ENCODE measurements around the gene NT5M.
"Not testable (repeated sequence)": the region's sequence is repeated elsewhere in the genome, so short reads cannot be mapped to it uniquely, and the experiment has no call there.

NT5M gene

DNA sequence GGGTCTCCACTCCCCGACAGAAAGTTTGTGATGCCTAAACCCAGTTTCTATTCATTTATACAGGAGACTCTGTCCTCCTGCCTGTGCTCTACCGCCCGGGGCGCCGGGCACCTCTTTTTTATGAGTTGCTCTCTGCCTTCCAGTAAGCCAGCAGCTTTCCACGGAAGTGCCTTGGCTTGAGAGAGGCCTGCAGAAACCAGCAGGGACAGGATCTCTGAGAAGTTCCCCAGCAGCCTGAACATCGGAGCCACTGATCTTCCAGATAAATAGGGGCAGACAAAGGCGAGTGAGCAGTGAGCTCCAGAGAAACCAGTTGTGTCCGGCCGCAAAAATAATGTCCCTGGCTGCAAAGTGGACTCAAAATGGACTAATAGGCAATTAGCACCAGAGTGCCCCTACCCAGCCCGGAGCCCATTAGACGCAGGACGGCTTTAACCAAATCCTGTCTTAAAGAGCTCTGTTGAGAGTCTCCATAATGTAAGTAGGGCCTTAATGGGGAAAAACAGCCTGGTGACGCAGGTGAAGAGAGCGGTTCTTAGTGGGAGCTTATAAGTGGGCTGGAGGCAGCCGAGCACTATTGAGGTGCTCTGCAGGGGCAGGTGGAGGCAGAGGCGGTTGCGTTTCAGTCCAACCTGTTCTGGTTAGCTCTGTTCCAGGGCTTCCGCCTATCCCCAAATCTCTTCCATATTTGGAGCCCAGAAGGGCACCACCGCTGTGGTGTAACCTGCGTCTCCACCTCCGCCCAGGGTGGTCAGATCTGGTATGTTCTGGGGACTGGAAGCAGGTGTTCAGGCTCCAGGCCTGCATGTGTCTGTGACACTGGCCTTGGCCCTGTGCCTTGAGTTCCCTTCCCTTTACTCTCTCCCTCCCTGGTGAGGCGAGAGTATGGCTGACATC is 74.1 kb downstream of the NT5M start:
- DNase-seq, result no peak

DNA sequence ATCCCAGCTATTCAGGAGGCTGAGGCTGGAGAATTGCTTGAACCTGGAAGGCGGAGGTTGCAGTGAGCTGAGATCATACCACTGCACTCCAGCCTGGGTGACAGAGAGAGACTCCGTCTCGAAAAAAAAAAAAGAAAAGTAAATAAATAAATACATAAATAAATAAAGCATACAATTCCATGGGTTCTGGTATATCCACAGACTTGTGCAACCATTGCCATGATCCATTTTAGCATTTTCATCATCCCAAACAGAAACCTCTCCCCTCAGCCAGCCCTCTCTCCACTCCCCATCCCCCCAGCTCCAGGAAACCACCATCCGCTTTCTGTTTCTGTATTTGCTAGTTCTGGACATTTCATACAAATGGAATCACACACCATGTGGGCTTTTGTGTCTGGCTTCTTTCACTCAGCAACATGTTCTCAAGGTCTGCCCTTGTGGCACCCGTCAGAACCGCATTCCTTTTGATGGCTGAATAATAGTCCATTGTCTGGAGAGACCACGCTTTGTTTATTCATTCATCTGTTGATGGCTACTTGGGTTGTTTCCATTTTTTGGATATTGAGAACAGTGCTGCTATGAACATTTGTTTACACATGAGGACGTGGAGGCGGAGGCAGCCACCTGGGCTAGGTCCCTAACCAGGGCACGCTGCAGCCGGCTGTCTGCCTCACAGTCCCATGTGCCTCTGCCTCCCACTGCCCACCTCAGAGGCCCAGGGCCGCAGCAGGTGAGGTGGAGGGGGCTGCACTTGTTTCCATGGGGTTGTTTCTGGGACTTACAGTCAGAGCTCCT is 76.2 kb downstream of the NT5M start:
- DNase-seq, result no peak

DNA sequence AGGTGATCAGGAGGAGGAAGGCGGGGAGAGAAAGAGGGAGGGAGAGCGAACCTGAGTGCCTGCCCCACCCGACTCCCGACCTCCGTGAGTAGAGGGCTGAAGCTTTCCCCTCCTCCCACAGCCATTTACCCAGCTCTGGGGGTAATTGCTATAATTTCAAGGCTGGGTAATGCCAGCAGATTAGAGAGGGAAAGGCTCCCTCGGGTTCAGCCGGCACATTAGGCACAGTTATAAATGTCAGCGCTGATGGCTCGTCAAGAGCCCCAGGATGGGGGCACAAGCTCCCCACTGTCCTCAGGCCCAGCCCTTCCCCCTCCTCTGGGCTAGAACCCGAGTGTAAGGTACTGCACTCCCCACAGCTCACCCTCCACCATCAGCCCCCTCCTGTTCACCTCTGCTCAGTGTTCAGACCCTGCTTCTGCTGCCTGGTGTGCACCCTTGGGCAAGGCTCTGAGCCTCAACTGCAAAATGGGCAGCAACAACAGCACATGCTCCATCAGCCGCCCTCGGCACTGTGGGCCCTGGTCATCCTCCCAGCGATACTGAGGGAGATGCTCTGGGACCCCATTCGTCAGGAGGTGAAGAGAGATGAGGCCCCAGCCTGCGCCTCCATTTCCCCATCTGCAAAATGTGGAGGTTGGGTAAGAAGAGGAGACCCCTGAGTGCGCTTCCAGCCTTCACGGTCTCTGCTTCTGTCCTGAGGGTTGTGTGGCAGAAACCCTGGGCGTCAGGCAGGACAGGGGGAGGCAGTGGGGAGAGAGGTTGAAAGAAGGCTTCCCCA is 77.2 kb downstream of the NT5M start:
- DNase-seq, result no peak

DNA sequence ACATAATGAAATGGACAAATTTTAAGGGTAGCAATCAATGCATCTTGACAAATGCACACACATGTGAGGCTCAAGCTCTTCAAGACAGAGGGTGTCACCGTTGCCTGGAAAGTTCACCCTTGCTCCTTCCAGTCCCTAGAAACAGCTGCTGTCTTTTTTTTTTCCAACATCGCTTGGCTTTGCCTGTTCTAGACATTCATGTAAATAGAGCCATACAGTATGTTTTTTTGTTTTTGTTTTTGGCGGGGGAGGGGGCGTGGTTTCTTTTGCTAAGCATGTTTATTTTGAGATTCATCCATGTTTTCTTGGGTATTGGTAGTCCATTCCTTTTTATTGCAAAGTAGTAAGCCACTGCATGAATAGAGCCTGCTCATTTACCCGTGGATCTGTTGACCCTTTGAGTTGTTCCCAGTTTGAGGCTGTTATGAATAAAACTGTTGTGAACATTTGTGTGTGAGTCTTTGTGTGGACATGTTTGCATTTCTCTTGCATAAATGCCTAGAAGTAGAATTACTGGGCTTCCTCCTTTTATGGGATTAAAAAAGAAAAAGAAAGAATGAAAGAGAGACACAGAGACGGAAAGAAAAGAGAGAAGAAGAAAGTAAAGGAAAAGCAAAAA is 78.4 kb downstream of the NT5M start:
- peak; percentile 63 for DNase-seq

DNA sequence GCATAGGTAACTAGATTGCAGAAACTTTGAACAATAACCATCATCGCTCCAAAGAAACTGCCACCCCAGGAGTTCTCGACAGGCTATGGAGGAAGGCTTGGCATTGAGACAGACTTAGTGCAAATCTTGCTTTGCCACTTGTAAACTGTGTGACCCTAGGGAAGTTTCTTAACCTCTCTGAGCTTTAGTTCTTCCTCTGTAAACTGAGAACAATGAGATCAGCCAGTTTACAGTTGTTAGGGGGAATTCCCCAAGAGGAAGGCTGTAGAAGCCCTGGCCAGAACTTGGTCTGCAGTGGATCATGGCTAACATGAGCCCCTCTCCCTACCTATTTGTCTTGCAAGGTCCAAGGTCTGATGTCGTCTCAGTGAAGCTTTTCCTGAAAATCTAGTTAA is 78.9 kb downstream of the NT5M start:
- DNase-seq, result no peak

DNA sequence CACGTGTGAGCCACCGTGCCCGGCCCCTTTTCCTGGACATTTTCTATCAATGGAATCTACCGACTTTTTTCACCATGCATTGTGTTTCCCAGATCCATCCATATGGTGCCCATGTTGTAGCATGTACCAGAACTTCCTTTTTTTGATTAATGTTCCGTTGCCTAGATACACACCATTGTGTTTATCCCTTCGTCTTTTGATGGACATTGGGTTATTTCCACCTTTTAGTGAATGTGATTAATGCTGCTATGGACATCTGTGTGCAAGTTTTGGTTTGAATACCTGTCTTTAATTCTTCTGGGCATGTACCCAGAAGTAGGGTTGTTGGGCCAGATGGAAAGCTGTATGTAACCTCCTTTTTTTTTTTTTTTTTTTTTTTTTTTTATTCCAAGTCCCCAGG is 79.8 kb downstream of the NT5M start:
- peak; percentile 94 for DNase-seq

DNA sequence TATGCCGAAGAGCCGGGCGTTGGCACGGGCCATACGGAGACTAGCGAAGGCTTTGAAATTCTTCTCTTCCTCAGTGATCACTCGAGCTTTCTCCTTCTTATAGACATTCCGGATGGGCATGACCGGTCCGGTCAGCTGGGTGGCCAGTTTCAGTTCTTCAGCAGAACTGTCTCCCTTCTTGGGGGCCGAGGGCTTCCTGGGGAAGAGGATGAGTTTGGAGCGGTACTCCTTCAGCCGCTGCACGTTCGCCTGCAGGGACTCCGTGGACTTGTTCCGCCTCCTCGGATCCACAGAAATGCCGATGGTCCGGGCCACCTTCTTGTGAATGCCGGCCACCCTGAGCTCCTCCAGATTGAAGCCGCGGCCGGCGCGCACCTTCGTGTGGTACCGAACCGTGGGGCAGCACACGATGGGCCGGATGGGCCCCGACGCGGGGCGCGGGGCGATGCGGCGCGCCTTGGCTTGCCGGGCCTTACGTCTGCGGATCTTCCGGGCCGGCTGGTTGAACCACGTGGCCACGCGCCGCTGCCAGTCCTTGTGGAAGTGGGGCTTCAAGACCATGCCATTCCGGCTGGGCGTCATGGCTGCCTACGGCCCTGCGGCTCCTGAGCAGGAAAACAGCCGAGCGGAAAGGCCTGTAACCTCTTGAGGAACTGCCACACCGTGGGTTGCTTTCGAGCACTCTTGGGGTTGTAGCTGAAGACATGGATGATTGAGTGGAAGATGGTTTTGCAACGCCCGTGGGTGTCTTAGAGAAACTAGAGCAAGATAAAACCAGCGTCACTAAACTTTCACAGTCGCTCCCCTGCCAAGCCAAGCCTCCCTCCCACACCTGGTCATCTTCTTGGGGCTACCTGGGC is 80.5 kb downstream of the NT5M start:
- not testable (repeated sequence) for DNase-seq

DNA sequence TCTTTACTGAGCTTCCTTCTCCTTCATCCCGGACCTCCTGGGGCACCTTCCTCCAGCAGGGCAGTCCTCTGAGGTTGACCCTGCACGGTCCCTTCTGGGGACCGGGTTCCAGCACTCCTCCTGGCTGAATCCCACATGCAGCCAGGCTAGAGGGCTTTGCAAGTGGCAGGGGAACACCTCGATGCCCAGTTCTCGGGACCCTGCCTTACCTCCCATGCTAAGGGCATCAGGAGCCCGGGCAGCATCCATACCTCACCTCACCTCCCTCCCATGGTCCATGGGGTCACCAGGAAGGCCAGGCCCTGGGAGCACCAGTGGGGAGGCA is 81.1 kb downstream of the NT5M start:
- DNase-seq, result no peak

DNA sequence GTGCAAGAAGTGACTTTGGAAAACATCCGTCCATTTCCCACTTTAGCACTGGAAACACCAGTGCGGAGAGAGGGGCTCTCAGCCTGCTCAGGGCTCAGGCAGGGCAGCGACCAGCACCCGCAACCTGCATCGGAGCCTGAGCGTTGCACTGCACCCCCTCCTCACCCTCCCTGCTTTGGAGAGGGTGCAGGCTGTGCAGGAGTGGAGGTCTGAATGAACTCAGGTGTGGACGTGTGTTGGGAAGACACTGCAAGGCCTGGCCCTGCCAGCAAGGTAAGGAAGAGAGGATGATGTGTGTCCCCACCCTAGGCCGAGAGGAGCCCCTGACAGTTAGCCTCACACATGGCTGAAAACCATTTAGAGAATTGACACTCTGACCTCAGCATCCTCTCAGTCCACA is 81.8 kb downstream of the NT5M start:
- no peak for DNase-seq

DNA sequence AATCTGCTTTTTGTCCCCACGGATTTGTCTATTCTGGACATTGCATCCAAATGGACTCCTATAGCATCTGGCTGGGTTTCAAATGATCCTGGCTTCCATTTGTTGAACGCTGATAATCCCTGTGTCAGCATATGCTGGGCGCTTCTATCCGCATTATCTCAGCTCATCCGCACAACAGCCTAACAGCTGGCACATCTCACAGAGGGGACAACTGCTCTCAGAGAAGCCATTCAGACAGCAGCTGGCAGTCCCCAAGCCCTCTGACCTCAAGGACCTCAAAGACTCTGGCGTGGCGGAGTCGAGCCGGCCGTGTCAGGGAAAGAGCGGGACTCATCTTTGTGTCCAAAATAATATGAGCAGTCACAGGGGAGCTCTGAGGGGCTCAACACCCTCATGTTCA is 82.3 kb downstream of the NT5M start:
- DNase-seq, result peak; percentile 55

DNA sequence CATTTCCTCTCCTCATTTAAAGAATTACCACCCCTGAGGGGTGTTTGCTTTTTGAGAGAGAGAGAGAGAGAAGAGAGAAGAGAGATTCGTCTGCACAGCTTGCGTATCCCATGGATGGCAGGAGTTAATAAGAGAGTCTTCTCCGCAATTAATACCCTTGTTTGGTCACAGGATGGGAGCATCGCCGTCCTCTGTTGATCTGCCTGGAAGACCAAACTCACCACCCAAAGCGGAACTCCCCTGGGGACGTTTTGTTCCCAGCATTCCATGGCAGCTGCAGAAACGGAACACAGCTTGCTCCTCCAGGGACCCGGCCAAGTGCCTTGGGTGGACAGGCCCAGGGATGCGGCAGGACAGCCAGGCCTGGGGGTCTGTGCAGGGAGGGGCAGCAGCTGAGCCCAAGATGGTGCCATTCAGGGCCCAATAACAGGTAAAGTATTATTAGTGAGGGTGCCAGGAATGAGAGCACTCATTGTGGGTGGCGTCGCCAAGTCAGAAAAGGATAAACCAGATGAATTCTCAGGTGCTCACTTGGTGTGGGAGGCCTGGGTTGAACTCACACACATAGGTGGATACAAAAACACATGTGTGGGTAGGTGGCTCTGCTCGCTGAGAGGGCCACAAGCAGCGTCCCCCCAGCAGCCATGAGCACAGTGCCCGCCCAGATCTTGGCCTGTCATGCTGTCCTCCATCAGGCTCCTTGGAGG is 83.1 kb downstream of the NT5M start:
- DNase-seq, result no peak

DNA sequence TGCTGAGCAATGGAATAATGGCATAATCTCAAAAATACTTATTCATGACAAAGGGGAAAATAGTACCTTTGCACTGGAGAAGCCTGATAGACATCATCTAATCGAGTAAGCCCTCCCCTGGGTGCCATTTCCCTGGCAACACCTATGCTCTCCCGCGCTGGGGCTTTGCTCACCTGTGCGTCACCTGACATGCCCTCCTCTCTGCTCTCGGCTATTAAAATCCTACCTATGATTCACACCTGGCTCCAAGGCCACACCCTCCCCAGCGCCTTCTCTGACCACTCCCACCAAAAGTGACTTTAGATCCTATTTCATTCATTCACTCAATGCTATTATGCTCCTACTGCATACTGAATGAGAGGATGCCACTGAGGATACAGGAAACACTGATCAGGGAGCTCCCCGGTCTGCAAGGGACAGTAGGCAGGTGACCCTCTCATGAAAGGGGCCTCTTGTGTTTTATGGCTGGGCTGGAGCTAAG is 83.9 kb downstream of the NT5M start:
- peak; percentile 26 for DNase-seq

DNA sequence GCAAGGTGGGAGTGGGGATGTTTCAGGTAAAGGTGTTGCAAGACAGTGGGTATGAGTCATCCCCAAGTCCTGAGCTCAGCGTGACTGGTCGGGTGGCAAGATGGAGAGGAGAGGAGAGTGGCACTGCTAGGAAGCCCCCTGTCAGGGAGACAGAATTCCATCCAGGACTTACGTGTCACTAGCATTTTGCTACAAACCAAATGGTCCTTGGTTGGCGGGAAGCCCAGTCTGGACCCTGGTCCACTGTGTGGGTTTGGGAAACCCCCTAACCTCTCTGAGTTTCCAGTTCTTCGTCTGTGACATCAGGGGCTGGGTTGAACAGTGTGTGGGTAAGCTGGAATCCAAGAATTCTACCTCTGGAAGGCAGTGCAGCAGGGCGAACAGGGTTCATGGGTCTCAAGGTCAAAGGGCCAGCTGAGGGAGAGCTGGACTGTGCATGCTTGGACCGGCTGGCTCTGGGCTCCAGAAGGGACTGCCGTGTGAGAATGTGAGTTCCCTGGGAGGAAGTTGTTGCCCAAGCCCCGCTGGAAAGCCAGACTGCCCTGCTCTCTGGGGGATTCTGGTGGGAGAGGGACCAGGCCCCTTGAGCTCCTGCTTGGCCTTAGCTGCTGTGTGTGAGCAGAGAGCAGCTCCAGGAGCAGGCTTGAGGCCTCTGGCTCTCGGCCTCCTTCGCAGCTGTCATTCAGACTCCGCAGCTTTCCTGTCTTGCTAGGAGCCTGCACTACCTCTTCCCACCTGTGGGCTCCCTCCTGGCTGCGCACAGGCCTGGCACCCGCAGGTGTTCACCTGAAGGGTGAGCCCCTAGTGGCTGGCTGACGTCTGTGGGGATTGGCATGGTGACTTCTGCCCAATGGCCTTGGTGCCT is 84.6 kb downstream of the NT5M start:
- peak; percentile 88 for DNase-seq

DNA sequence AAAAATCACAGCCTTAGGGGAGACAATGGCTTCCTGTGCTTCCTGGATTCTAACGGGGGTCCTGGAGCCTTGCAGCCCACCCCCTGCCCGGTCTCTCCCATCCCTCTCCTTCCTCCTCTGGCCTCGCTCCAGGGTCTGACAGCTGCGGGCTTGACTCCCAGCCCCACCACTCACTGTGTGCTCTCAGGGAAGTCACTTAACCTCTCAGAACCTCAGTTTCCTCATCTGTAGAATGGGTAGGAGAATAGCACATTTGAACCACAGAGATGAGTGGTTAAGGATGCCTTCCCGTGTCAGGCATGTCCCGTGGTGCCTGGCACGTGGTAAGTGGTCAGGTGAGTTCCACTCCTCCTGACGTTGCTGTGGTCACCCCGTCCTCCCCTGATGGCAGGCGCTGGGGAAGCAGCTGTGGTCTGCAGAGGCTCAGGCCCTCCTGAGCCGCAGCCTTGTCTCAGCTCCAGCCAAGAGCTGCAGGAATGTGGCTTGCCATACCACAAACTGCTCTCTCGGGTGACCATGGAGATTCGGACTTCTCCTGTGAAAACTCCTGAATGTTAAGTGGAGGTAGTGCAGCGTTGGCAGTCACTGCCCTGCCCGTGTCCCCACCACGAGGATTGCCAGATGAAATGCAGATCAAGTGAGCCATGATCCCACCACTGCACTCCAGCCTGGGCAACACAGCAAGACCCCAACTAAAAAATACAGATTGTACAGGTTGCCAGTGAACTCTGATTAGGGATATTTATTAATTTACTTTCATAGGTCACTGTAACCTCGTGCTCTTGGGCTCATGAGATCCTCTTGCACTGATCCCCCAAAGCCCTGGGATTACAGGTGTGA is 85.7 kb downstream of the NT5M start:
- no peak for DNase-seq

DNA sequence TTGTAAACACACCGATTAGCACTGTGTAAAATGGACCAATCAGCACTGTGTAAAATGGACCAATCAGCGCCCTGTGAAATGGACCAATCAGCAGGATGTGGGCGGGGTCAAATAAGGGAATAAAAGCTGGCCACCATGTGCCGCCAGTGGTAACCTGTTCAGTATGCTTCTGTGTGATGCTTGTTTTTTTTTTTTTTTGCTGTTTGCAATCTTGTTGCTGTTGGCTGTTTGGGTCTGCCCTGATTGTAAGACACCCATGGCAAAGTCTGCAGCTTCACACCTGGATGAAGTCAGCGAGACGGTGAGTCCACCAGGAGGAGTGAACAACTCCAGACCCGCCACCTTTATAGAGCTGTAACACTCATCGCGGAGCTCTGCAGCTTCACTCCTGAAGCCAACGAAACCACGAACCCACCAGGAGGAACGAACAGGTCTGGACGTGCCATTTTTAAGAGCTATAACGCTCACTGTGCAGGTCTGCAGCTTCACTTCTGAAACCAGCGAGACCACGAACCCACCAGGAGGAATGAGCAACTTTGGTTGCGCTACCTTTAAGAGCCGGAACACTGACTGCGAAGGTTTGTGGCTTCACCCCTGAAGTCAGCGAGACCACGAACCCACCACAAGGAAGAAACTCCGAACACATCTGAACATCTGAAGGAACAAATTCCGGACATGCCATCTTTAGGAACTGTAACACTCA is 88.6 kb downstream of the NT5M start:
- DNase-seq, result no peak

DNA sequence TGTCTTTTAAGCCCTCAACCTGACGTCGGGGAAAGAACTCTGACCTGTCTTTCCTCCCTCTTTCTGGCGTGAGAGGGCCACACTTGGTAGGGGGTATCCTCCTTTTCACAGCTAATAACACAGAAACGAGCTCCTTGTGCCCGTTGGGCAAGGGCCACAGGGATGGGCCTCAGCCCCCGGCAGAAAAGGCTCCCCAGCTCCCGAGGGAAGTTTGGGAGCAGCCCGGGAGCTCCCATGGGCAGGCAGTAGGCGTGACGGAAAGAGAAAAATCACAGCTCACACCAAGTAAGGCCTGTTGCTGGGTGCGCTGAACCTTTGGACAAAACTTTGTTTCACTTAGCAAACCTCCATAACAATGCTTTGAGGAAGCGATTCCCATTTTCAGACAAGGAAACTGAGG is 90.8 kb downstream of the NT5M start:
- no peak for DNase-seq

DNA sequence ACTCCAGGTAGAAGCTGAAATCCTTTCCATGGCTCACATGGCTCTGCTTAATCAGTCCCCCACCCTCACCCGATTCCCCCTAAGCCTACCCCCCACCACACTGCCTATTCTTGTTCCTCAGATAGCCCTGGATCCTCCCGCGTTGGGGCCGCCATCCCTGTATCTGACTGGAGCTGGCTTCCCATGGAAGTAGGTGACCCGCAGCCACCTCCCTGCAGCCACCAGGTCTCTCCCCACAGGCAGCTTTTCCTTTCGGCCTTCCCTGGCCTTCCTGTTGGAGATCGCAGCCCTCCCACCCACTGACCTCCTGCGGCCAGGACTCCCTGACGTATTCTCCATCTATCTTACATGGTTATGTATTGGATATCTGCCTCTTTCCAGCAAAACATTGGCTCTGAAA is 91.3 kb downstream of the NT5M start:
- DNase-seq, result no peak

DNA sequence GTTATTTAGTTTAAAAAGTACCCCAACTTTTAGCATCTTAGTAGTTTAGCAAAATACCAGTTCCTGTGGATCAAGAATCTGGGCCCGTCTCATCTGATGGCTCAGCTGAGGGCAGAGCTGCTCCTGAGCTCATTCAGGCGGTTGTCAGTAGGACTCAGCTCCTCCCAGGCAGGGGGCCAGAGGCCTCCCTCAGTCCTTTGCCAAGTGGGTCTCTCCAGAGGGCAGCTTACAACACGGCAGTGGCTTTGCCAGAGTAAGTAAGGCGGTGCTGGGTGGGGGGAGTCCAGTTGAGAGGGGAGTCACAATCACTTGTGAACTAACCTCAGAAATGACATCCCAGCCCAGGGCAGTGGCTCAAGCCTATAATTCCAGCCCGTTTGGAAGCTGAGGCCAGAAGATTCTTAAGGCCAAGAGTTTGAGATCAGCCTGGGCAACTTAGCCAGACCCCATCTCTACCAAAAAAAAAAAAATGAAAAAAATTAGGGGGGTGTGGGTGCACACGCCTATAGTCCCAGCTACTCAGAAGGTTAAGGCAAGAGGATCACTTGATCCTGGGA is 92.2 kb downstream of the NT5M start:
- no peak for DNase-seq

All from NCI-H2171 treated with DMSO at 0.1 percent for 48 hours (cell line).